Erythroblast (primary cell): Measurements from ENCODE around the gene ECHS1.

Experiments
- GATA1 ChIP-seq: IDR thresholded peaks from 2 replicates; pipeline ENCODE4 v1.6.1; 2011; ENCODE audit warnings: low read depth, mild to moderate bottlenecking, control low read depth, low read length, moderate library complexity
- POLR2A ChIP-seq: IDR thresholded peaks from 2 replicates; pipeline ENCODE4 v1.6.1; 2011; ENCODE audit warnings: mild to moderate bottlenecking, low read length

DNA sequence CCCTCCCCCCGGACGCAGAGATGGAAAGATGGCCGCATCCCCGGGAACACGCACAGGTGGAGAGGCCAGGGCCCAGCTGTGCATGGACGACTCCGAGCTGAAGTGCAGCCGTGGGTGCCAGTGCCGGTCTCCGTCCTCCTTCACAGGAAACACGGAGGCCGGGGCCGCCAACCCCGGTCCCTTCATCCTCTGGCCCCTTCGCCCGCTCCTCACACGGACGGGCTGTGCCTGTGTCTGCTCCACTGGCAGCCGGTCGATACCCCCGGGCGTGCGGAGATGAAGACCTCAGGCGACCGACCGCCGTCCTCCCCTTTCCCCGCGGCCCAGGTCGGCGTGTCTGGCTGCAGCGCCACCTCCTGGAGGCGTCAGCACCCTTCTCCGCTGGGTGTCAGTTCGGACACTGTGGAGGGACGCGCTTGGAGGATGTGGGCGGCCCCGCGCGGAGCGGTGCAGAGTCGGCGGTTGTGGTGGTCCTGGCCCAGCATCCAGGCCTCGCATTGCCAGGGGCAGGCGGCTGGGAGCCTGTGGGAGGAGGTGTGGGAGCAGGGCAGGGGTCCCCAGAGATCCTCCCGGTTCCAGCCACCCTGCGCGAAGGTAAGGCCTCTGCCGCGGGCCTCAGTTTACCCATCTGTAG lies 54.5 kb downstream of the ECHS1 start:
- TF ChIP-seq POLR2A (no peak), GATA1 (no peak)
